ENCODE measurements around the gene GPX3.

GPX3 gene

GRCh38 chr5:151002681-151003502 lies 17.5 kb upstream of the GPX3 start:
- no peak overlapping the region for H3K27ac ChIP-seq (ENCODE audit: low read depth, low read length)
- H3K4me3 ChIP-seq (ENCODE audit: low read depth, low read length) = no peak overlapping the region
- no peaks in the 10 kb centered on the region for H3K36me3 ChIP-seq (ENCODE audit: control insufficient read depth, insufficient read depth, low read length)
- H3K27me3 ChIP-seq (ENCODE audit: control insufficient read depth, insufficient read depth, low read length) = no peaks in the 10 kb centered on the region
- no peak overlapping the region for H3K9ac ChIP-seq (ENCODE audit: low read depth, low read length)
- H3K4me1 ChIP-seq (ENCODE audit: control insufficient read depth, insufficient read depth, low read length) = 0 out of 2 replicates have a peak, but pooled peaks cover 4% of the 10 kb centered on the region
- H3K9me3 ChIP-seq (ENCODE audit: control insufficient read depth, insufficient read depth, low read length) = no peaks in the 10 kb centered on the region

- H3K27me3 ChIP-seq (ENCODE audit: control insufficient read depth, insufficient read depth, low read length) = no peaks in the 10 kb centered on the region
- no peak overlapping the region for H3K4me3 ChIP-seq (ENCODE audit: low read depth, low read length)
- H3K9ac ChIP-seq (ENCODE audit: low read depth, low read length) = no peak overlapping the region
- no peaks in the 10 kb centered on the region for H3K36me3 ChIP-seq (ENCODE audit: control insufficient read depth, insufficient read depth, low read length)
- H3K4me1 ChIP-seq (ENCODE audit: control insufficient read depth, insufficient read depth, low read length) = 0 out of 2 replicates have a peak, but pooled peaks cover 4% of the 10 kb centered on the region
- H3K9me3 ChIP-seq (ENCODE audit: control insufficient read depth, insufficient read depth, low read length) = no peaks in the 10 kb centered on the region
- H3K27ac ChIP-seq (ENCODE audit: low read depth, low read length) = no peak overlapping the region
Measured at GRCh38 chr5:151003503-151003860, 16.9 kb upstream of the GPX3 start.

- Histone ChIP-seq H3K4me1 (ENCODE audit: control insufficient read depth, insufficient read depth, low read length) (0 out of 2 replicates have a peak, but pooled peaks cover 4% of the 10 kb centered on the region), H3K9ac (ENCODE audit: low read depth, low read length) (no peak overlapping the region)
Measured at GRCh38 chr5:151004499-151004898, 15.9 kb upstream of the GPX3 start.

GRCh38 chr5:151005187-151005949 lies 15.0 kb upstream of the GPX3 start:
- Histone ChIP-seq H3K36me3 (ENCODE audit: control insufficient read depth, insufficient read depth, low read length) (no peaks in the 10 kb centered on the region), H3K9me3 (ENCODE audit: control insufficient read depth, insufficient read depth, low read length) (no peaks in the 10 kb centered on the region), H3K27ac (ENCODE audit: low read depth, low read length) (no peak overlapping the region), H3K4me3 (ENCODE audit: low read depth, low read length) (no peak overlapping the region), H3K27me3 (ENCODE audit: control insufficient read depth, insufficient read depth, low read length) (no peaks in the 10 kb centered on the region), H3K4me1 (ENCODE audit: control insufficient read depth, insufficient read depth, low read length) (no peaks in the 10 kb centered on the region), H3K9ac (ENCODE audit: low read depth, low read length) (no peak overlapping the region)

More at GRCh38 chr5:151004499-151004898, 15.9 kb upstream of the GPX3 start:
- H3K36me3 ChIP-seq (ENCODE audit: control insufficient read depth, insufficient read depth, low read length) = no peaks in the 10 kb centered on the region
- no peak overlapping the region for H3K4me3 ChIP-seq (ENCODE audit: low read depth, low read length)
- H3K9me3 ChIP-seq (ENCODE audit: control insufficient read depth, insufficient read depth, low read length) = no peaks in the 10 kb centered on the region
- H3K27me3 ChIP-seq (ENCODE audit: control insufficient read depth, insufficient read depth, low read length) = no peaks in the 10 kb centered on the region
- no peak overlapping the region for H3K27ac ChIP-seq (ENCODE audit: low read depth, low read length)

- H3K9ac ChIP-seq (ENCODE audit: low read depth, low read length) = no peak overlapping the region
- no peaks in the 10 kb centered on the region for H3K27me3 ChIP-seq (ENCODE audit: control insufficient read depth, insufficient read depth, low read length)
- H3K4me3 ChIP-seq (ENCODE audit: low read depth, low read length) = no peak overlapping the region
- no peaks in the 10 kb centered on the region for H3K4me1 ChIP-seq (ENCODE audit: control insufficient read depth, insufficient read depth, low read length)
- no peaks in the 10 kb centered on the region for H3K9me3 ChIP-seq (ENCODE audit: control insufficient read depth, insufficient read depth, low read length)
- H3K27ac ChIP-seq (ENCODE audit: low read depth, low read length) = no peak overlapping the region
- no peaks in the 10 kb centered on the region for H3K36me3 ChIP-seq (ENCODE audit: control insufficient read depth, insufficient read depth, low read length)
Measured at GRCh38 chr5:151005950-151006576, 14.3 kb upstream of the GPX3 start.

- no peak overlapping the region for H3K27ac ChIP-seq (ENCODE audit: low read depth, low read length)
- no peaks in the 10 kb centered on the region for H3K9me3 ChIP-seq (ENCODE audit: control insufficient read depth, insufficient read depth, low read length)
- no peaks in the 10 kb centered on the region for H3K4me1 ChIP-seq (ENCODE audit: control insufficient read depth, insufficient read depth, low read length)
Measured at GRCh38 chr5:151006704-151007334, 13.6 kb upstream of the GPX3 start.

GRCh38 chr5:151007430-151008209 lies 12.8 kb upstream of the GPX3 start:
- no peaks in the 10 kb centered on the region for H3K4me1 ChIP-seq (ENCODE audit: control insufficient read depth, insufficient read depth, low read length)
- no peaks in the 10 kb centered on the region for H3K9me3 ChIP-seq (ENCODE audit: control insufficient read depth, insufficient read depth, low read length)
- no peak overlapping the region for H3K4me3 ChIP-seq (ENCODE audit: low read depth, low read length)
- no peak overlapping the region for H3K27ac ChIP-seq (ENCODE audit: low read depth, low read length)
- H3K9ac ChIP-seq (ENCODE audit: low read depth, low read length) = no peak overlapping the region
- no peaks in the 10 kb centered on the region for H3K36me3 ChIP-seq (ENCODE audit: control insufficient read depth, insufficient read depth, low read length)
- H3K27me3 ChIP-seq (ENCODE audit: control insufficient read depth, insufficient read depth, low read length) = no peaks in the 10 kb centered on the region

More at GRCh38 chr5:151006704-151007334, 13.6 kb upstream of the GPX3 start:
- H3K27me3 ChIP-seq (ENCODE audit: control insufficient read depth, insufficient read depth, low read length) = no peaks in the 10 kb centered on the region
- H3K9ac ChIP-seq (ENCODE audit: low read depth, low read length) = no peak overlapping the region
- no peak overlapping the region for H3K4me3 ChIP-seq (ENCODE audit: low read depth, low read length)
- no peaks in the 10 kb centered on the region for H3K36me3 ChIP-seq (ENCODE audit: control insufficient read depth, insufficient read depth, low read length)

- no peaks in the 10 kb centered on the region for H3K27me3 ChIP-seq (ENCODE audit: control insufficient read depth, insufficient read depth, low read length)
- no peaks in the 10 kb centered on the region for H3K9me3 ChIP-seq (ENCODE audit: control insufficient read depth, insufficient read depth, low read length)
- H3K4me3 ChIP-seq (ENCODE audit: low read depth, low read length) = no peak overlapping the region
- H3K36me3 ChIP-seq (ENCODE audit: control insufficient read depth, insufficient read depth, low read length) = no peaks in the 10 kb centered on the region
- no peaks in the 10 kb centered on the region for H3K4me1 ChIP-seq (ENCODE audit: control insufficient read depth, insufficient read depth, low read length)
- no peak overlapping the region for H3K9ac ChIP-seq (ENCODE audit: low read depth, low read length)
- no peak overlapping the region for H3K27ac ChIP-seq (ENCODE audit: low read depth, low read length)
Measured at GRCh38 chr5:151008210-151008491, 12.2 kb upstream of the GPX3 start.

- H3K27me3 ChIP-seq (ENCODE audit: control insufficient read depth, insufficient read depth, low read length) = no peaks in the 10 kb centered on the region
- no peaks in the 10 kb centered on the region for H3K4me1 ChIP-seq (ENCODE audit: control insufficient read depth, insufficient read depth, low read length)
- H3K9me3 ChIP-seq (ENCODE audit: control insufficient read depth, insufficient read depth, low read length) = no peaks in the 10 kb centered on the region
- no peaks in the 10 kb centered on the region for H3K36me3 ChIP-seq (ENCODE audit: control insufficient read depth, insufficient read depth, low read length)
- H3K9ac ChIP-seq (ENCODE audit: low read depth, low read length) = no peak overlapping the region
- H3K27ac ChIP-seq (ENCODE audit: low read depth, low read length) = no peak overlapping the region
- no peak overlapping the region for H3K4me3 ChIP-seq (ENCODE audit: low read depth, low read length)
Measured at GRCh38 chr5:151008906-151009305, 11.5 kb upstream of the GPX3 start.

- H3K4me1 ChIP-seq (ENCODE audit: control insufficient read depth, insufficient read depth, low read length) = no peaks in the 10 kb centered on the region
- no peaks in the 10 kb centered on the region for H3K36me3 ChIP-seq (ENCODE audit: control insufficient read depth, insufficient read depth, low read length)
- H3K4me3 ChIP-seq (ENCODE audit: low read depth, low read length) = no peak overlapping the region
- no peaks in the 10 kb centered on the region for H3K9me3 ChIP-seq (ENCODE audit: control insufficient read depth, insufficient read depth, low read length)
- H3K9ac ChIP-seq (ENCODE audit: low read depth, low read length) = no peak overlapping the region
- H3K27ac ChIP-seq (ENCODE audit: low read depth, low read length) = no peak overlapping the region
- H3K27me3 ChIP-seq (ENCODE audit: control insufficient read depth, insufficient read depth, low read length) = peaks cover under 1% of the 10 kb centered on the region; the same call in 1 of the 2 replicates
Measured at GRCh38 chr5:151012862-151013261, 7.5 kb upstream of the GPX3 start.
